Sigmoid colon (tissue), 4 donors: Measurements from ENCODE around the gene SNCG.

Source experiments
- POLR2A ChIP-seq, 2 donors: fragments of 450-650 bp; IDR thresholded peaks; one replicate each; pipeline ENCODE4 v1.6.1; 2016; ENCODE audit warnings: antibody characterized with exemption in 2 of 2, mild to moderate bottlenecking in 2 of 2, moderate library complexity in 2 of 2
- POLR2AphosphoS5 ChIP-seq, 4 donors: sonication (generic); formaldehyde crosslinking; IDR thresholded peaks; one replicate each; pipeline ENCODE4 v1.6.1; 2017; ENCODE audit warnings: antibody characterized with exemption in 4 of 4
- TF ChIP-seq, protein P1 (sequence below), 4 experiments: fragments of 450-650 bp in 3 of 4; fragments of 200-600 bp in 1 of 4; IDR thresholded peaks; one replicate each; pipeline ENCODE4 v1.5.1; 2016 to 2019; ENCODE audit warnings: antibody characterized with exemption in 4 of 4, mild to moderate bottlenecking in 3 of 4, moderate library complexity in 2 of 4

DNA sequence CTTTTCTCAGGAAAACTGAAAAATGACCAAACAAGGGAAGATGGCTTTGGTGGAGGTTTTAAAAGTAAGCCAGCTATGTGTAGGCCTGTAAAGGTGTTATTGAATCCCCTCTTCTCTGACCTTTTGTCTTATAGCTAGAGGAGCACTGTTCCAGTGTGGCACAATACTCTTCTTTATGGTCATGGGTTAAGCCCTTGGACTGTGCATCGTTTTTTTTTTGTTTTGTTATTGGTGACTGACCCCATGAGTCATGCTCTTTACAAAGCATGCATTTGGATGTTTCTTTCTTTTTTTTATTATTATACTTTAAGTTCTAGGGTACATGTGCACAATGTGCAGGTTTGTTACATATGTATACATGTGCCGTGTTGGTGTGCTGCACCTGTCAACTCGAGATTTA lies 42.1 kb downstream of the SNCG start:
- TF ChIP-seq POLR2AphosphoS5 (IDR thresholded peaks at IDR 0.05) = no peak
- TF ChIP-seq, protein P1, sequence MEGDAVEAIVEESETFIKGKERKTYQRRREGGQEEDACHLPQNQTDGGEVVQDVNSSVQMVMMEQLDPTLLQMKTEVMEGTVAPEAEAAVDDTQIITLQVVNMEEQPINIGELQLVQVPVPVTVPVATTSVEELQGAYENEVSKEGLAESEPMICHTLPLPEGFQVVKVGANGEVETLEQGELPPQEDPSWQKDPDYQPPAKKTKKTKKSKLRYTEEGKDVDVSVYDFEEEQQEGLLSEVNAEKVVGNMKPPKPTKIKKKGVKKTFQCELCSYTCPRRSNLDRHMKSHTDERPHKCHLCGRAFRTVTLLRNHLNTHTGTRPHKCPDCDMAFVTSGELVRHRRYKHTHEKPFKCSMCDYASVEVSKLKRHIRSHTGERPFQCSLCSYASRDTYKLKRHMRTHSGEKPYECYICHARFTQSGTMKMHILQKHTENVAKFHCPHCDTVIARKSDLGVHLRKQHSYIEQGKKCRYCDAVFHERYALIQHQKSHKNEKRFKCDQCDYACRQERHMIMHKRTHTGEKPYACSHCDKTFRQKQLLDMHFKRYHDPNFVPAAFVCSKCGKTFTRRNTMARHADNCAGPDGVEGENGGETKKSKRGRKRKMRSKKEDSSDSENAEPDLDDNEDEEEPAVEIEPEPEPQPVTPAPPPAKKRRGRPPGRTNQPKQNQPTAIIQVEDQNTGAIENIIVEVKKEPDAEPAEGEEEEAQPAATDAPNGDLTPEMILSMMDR (IDR thresholded peaks at IDR 0.05) = no peak
- TF ChIP-seq POLR2A (IDR thresholded peaks at IDR 0.05) = no peak
